Measurements from ENCODE around the gene AUTS2.

The AUTS2 gene

GRCh38 chr7:70607281-70607680, 1009.0 kb downstream of the AUTS2 start:
- Histone ChIP-seq H3K4me3 (ENCODE audit: low read length) (no peak overlapping the region), H3K27me3 (ENCODE audit: insufficient read depth, low read length) (no peaks in the 10 kb centered on the region), H3K9me3 (ENCODE audit: insufficient read depth, low read depth, low read length) (peaks cover 4% of the 10 kb centered on the region; the same call in 1 of the 2 replicates), H3K27ac (ENCODE audit: low read depth, low read length) (no peak overlapping the region), H3K4me1 (ENCODE audit: insufficient read depth, low read length) (no peaks in the 10 kb centered on the region), H3K36me3 (ENCODE audit: insufficient read depth, low read length) (no peaks in the 10 kb centered on the region), H3K9ac (ENCODE audit: low read depth, low read length) (no peak overlapping the region)
- 94% methylated on average over 7 of the region's 7 CpGs for WGBS

- Histone ChIP-seq H3K27ac (ENCODE audit: low read depth, low read length) (no peak overlapping the region), H3K9me3 (ENCODE audit: insufficient read depth, low read depth, low read length) (peaks cover 4% of the 10 kb centered on the region; the same call in 1 of the 2 replicates)
- 93% methylated on average over 1 of the region's 1 CpG for WGBS
These were observed 1009.5 kb downstream of the AUTS2 start for GRCh38 chr7:70607759-70608158.

GRCh38 chr7:70608229-70608628, 1010.0 kb downstream of the AUTS2 start:
- H3K36me3 ChIP-seq (ENCODE audit: insufficient read depth, low read length), result no peaks in the 10 kb centered on the region
- H3K4me3 ChIP-seq (ENCODE audit: low read length), result no peak overlapping the region
- peaks cover 4% of the 10 kb centered on the region; the same call in 1 of the 2 replicates for H3K9me3 ChIP-seq (ENCODE audit: insufficient read depth, low read depth, low read length)
- no peak overlapping the region for H3K9ac ChIP-seq (ENCODE audit: low read depth, low read length)
- H3K27me3 ChIP-seq (ENCODE audit: insufficient read depth, low read length), result no peaks in the 10 kb centered on the region
- peaks cover 4% of the 10 kb centered on the region; the same call in 1 of the 2 replicates for H3K4me1 ChIP-seq (ENCODE audit: insufficient read depth, low read length)
- 84% methylated on average over 3 of the region's 3 CpGs for WGBS
- H3K27ac ChIP-seq (ENCODE audit: low read depth, low read length), result no peak overlapping the region

More at GRCh38 chr7:70607759-70608158, 1009.5 kb downstream of the AUTS2 start:
- Histone ChIP-seq H3K4me3 (ENCODE audit: low read length) (no peak overlapping the region), H3K4me1 (ENCODE audit: insufficient read depth, low read length) (no peaks in the 10 kb centered on the region; the same call in 1 of the 2 replicates), H3K36me3 (ENCODE audit: insufficient read depth, low read length) (no peaks in the 10 kb centered on the region), H3K9ac (ENCODE audit: low read depth, low read length) (no peak overlapping the region), H3K27me3 (ENCODE audit: insufficient read depth, low read length) (no peaks in the 10 kb centered on the region)

- no peaks in the 10 kb centered on the region for H3K36me3 ChIP-seq (ENCODE audit: insufficient read depth, low read length)
- H3K9me3 ChIP-seq (ENCODE audit: insufficient read depth, low read depth, low read length), result no peaks in the 10 kb centered on the region
- H3K4me3 ChIP-seq (ENCODE audit: low read length), result no peak overlapping the region
- peaks cover 23% of the 10 kb centered on the region; the same call in 1 of the 2 replicates for H3K4me1 ChIP-seq (ENCODE audit: insufficient read depth, low read length)
- no peak overlapping the region for H3K9ac ChIP-seq (ENCODE audit: low read depth, low read length)
- H3K27me3 ChIP-seq (ENCODE audit: insufficient read depth, low read length), result peaks cover 3% of the 10 kb centered on the region; the same call in 1 of the 2 replicates
- WGBS, result 87% methylated on average over 5 of the region's 5 CpGs
- H3K27ac ChIP-seq (ENCODE audit: low read depth, low read length), result no peak overlapping the region
These were observed 1014.5 kb downstream of the AUTS2 start for GRCh38 chr7:70612811-70613210.

- Histone ChIP-seq H3K9me3 (ENCODE audit: insufficient read depth, low read depth, low read length) (no peaks in the 10 kb centered on the region), H3K9ac (ENCODE audit: low read depth, low read length) (no peak overlapping the region), H3K4me3 (ENCODE audit: low read length) (no peak overlapping the region), H3K27ac (ENCODE audit: low read depth, low read length) (no peak overlapping the region), H3K36me3 (ENCODE audit: insufficient read depth, low read length) (no peaks in the 10 kb centered on the region), H3K27me3 (ENCODE audit: insufficient read depth, low read length) (peaks cover 7% of the 10 kb centered on the region; the same call in 1 of the 2 replicates), H3K4me1 (ENCODE audit: insufficient read depth, low read length) (peaks cover 37% of the 10 kb centered on the region)
- 28% methylated on average over 13 of the region's 13 CpGs for WGBS
These were observed 1016.2 kb downstream of the AUTS2 start for GRCh38 chr7:70614237-70615045.

GRCh38 chr7:70615066-70615606, 1016.9 kb downstream of the AUTS2 start:
- H3K4me1 ChIP-seq (ENCODE audit: insufficient read depth, low read length), result peaks cover 44% of the 10 kb centered on the region
- H3K9ac ChIP-seq (ENCODE audit: low read depth, low read length), result no peak overlapping the region
- H3K9me3 ChIP-seq (ENCODE audit: insufficient read depth, low read depth, low read length), result no peaks in the 10 kb centered on the region
- H3K27ac ChIP-seq (ENCODE audit: low read depth, low read length), result no peak overlapping the region
- WGBS, result 80% methylated on average over 5 of the region's 5 CpGs
- H3K4me3 ChIP-seq (ENCODE audit: low read length), result no peak overlapping the region
- H3K36me3 ChIP-seq (ENCODE audit: insufficient read depth, low read length), result no peaks in the 10 kb centered on the region
- H3K27me3 ChIP-seq (ENCODE audit: insufficient read depth, low read length), result peaks cover 7% of the 10 kb centered on the region; the same call in 1 of the 2 replicates

GRCh38 chr7:70616211-70616610, 1017.9 kb downstream of the AUTS2 start:
- Histone ChIP-seq H3K9ac (ENCODE audit: low read depth, low read length) (no peak overlapping the region), H3K36me3 (ENCODE audit: insufficient read depth, low read length) (no peaks in the 10 kb centered on the region), H3K4me3 (ENCODE audit: low read length) (no peak overlapping the region), H3K4me1 (ENCODE audit: insufficient read depth, low read length) (peaks cover 50% of the 10 kb centered on the region), H3K9me3 (ENCODE audit: insufficient read depth, low read depth, low read length) (no peaks in the 10 kb centered on the region), H3K27me3 (ENCODE audit: insufficient read depth, low read length) (peaks cover 7% of the 10 kb centered on the region; the same call in 1 of the 2 replicates), H3K27ac (ENCODE audit: low read depth, low read length) (no peak overlapping the region)
- 82% methylated on average over 5 of the region's 5 CpGs for WGBS

GRCh38 chr7:70616821-70617220, 1018.5 kb downstream of the AUTS2 start:
- Histone ChIP-seq H3K9ac (ENCODE audit: low read depth, low read length) (no peak overlapping the region), H3K27ac (ENCODE audit: low read depth, low read length) (no peak overlapping the region), H3K4me1 (ENCODE audit: insufficient read depth, low read length) (peaks cover 50% of the 10 kb centered on the region), H3K4me3 (ENCODE audit: low read length) (no peak overlapping the region), H3K9me3 (ENCODE audit: insufficient read depth, low read depth, low read length) (no peaks in the 10 kb centered on the region), H3K27me3 (ENCODE audit: insufficient read depth, low read length) (peaks cover 7% of the 10 kb centered on the region; the same call in 1 of the 2 replicates), H3K36me3 (ENCODE audit: insufficient read depth, low read length) (no peaks in the 10 kb centered on the region)
- WGBS, result 96% methylated on average over 3 of the region's 3 CpGs

- no peak overlapping the region for H3K9ac ChIP-seq (ENCODE audit: low read depth, low read length)
These were observed 1019.8 kb downstream of the AUTS2 start for GRCh38 chr7:70618020-70618551.

GRCh38 chr7:70619130-70619529, 1020.9 kb downstream of the AUTS2 start:
- peaks cover 7% of the 10 kb centered on the region; the same call in 1 of the 2 replicates for H3K27me3 ChIP-seq (ENCODE audit: insufficient read depth, low read length)
- peaks cover 37% of the 10 kb centered on the region for H3K4me1 ChIP-seq (ENCODE audit: insufficient read depth, low read length)
- H3K4me3 ChIP-seq (ENCODE audit: low read length), result no peak overlapping the region; the same call in 1 of the 2 replicates
- peak overlapping the region; percentile 45; the same call in 1 of the 2 replicates for H3K27ac ChIP-seq (ENCODE audit: low read depth, low read length)
- no peaks in the 10 kb centered on the region for H3K9me3 ChIP-seq (ENCODE audit: insufficient read depth, low read depth, low read length)
- 3% methylated on average over 11 of the region's 12 CpGs for WGBS
- no peak overlapping the region for H3K9ac ChIP-seq (ENCODE audit: low read depth, low read length)
- H3K36me3 ChIP-seq (ENCODE audit: insufficient read depth, low read length), result no peaks in the 10 kb centered on the region

More at GRCh38 chr7:70618020-70618551, 1019.8 kb downstream of the AUTS2 start:
- WGBS, result 89% methylated on average over 10 of the region's 10 CpGs
- no peak overlapping the region for H3K4me3 ChIP-seq (ENCODE audit: low read length)
- peaks cover 7% of the 10 kb centered on the region; the same call in 1 of the 2 replicates for H3K27me3 ChIP-seq (ENCODE audit: insufficient read depth, low read length)
- H3K4me1 ChIP-seq (ENCODE audit: insufficient read depth, low read length), result peaks cover 47% of the 10 kb centered on the region
- no peaks in the 10 kb centered on the region for H3K36me3 ChIP-seq (ENCODE audit: insufficient read depth, low read length)
- no peak overlapping the region for H3K27ac ChIP-seq (ENCODE audit: low read depth, low read length)
- H3K9me3 ChIP-seq (ENCODE audit: insufficient read depth, low read depth, low read length), result no peaks in the 10 kb centered on the region

GRCh38 chr7:70619659-70620058, 1021.4 kb downstream of the AUTS2 start:
- Histone ChIP-seq H3K36me3 (ENCODE audit: insufficient read depth, low read length) (no peaks in the 10 kb centered on the region), H3K27ac (ENCODE audit: low read depth, low read length) (peak overlapping the region; percentile 45; the same call in 1 of the 2 replicates), H3K9me3 (ENCODE audit: insufficient read depth, low read depth, low read length) (no peaks in the 10 kb centered on the region), H3K4me1 (ENCODE audit: insufficient read depth, low read length) (peaks cover 31% of the 10 kb centered on the region), H3K27me3 (ENCODE audit: insufficient read depth, low read length) (peaks cover 7% of the 10 kb centered on the region; the same call in 1 of the 2 replicates), H3K4me3 (ENCODE audit: low read length) (no peak overlapping the region), H3K9ac (ENCODE audit: low read depth, low read length) (no peak overlapping the region)
- WGBS, result 53% methylated on average over 7 of the region's 7 CpGs
